ENCODE measurements around the gene CLDN14.

CLDN14 gene

DNA sequence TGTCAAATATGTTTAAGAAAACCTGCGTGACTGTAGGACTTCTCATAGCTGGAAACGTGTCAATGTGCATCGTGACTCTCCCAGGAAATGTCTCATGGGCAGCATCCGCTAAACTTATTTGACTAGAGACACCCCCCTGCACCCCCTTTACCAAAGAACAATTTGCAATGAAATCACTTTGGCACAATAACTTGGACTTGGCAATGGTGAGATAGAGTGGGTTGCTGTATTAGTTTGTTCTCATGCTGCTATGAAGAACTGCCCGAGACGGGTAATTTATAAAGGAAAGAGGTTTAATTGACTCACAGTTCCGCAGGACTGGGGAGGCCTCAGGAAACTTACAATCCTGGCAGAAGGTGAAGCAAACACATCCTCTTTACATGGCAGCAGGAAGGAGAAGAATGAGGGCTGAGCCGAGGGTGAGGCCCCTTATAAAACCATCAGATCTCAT lies 13.8 kb downstream of the CLDN14 start:
- no peak for DNase-seq

DNA sequence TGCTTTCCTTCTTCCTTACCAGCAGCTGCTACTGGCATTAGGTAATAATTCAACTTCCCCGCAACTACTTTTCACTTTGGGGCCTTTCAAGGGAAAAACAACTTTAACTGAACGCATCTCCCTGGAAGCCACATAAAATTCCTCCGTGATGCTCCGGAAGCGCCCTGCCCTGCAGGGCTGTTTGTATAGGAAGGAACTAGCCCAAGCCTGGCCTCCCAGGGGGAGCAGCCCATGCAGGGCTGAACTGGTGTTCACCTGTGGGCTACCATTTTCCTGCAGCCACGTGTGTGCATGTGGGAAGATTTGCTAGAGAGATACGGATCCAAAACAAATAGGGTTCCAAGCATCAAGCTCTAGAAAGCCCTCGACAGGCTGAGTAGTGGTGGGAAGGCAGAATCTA lies 14.4 kb downstream of the CLDN14 start:
- no peak for DNase-seq

DNA sequence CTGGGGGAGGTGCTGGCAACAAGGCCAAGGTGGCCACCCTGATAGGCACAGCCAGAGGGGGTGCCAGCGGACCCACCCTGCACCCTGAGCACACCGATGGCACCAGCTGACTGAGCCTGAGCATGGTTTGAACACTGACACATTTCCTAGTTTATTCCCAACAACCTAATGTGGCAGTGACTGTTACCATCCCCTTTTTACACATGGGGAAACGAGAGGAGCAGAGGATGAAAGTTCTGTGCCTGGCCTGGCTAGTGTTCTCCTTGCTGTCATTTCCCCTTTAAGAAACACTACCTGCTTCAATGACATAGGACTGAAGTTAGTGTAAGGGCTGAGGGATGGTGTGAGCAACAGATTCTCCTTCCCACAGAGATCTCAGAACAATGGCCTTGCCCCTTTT lies 15.3 kb downstream of the CLDN14 start:
- DNase-seq: no peak

DNA sequence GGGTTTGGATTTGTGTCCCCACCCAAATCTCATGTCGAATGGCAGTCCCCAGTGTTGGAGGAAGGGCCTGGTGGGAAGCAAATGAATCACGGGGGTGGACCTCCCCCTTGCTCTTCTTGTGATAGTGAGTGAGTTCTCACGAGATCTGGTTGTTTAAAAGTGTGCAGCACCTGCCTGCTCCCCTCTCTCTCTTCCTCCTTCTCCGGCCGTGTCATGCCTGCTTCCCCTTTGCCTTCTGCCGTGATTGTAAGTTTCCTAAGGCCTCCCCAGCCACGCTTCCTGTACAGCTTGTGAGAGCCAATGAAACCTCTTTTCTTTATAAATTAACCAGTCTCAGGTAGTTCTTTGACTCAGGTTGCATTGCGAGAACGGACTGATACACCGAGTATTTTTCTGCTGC lies 15.9 kb downstream of the CLDN14 start:
- no peak for DNase-seq

DNA sequence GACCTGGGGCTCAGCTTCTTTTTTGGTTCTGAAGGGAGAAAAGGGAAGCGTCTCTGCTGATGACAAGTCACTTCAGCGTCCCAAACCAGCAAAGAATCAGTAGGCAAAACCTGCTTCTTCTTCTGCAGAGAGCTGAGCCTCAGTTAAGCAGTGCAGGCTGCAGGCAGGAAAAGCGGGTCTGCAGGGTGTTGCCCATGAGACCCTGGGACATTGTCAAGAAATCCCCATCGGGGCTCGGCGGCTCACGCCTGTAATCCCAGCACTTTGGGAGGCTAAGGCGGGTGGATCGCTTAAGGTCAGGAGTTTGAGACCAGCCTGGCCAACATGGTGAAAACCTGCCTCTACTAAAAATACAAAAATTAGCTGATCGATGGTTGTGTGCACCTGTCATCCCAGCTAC lies 16.7 kb downstream of the CLDN14 start:
- DNase-seq: no peak

DNA sequence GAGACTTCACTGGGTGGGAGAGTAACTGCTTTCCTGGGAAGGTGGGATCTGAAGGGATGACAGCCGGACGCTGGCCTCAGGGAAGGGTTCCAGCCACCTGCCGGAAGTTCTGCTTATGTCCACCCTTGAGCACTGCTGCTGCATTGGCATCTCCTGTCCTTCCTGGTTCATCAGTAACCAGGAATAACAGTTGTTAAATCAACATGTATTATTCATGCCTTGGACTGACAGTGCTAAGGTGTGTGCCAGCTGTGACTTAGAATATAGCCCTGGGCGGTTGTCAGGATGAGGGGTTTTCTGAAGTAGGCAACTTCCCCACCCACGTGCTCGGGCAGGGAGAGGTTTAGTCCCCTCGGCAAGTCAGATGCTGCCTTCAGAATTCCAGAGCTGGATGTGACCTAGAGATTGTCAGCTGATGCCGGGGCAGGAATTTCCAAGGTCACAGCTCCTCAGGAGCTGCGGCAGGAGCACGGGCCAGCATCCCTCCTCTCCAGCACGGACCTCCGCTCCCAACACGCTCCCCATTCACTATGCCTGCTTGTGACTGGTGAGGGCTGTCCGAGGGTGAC lies 17.9 kb downstream of the CLDN14 start:
- no peak for DNase-seq

DNA sequence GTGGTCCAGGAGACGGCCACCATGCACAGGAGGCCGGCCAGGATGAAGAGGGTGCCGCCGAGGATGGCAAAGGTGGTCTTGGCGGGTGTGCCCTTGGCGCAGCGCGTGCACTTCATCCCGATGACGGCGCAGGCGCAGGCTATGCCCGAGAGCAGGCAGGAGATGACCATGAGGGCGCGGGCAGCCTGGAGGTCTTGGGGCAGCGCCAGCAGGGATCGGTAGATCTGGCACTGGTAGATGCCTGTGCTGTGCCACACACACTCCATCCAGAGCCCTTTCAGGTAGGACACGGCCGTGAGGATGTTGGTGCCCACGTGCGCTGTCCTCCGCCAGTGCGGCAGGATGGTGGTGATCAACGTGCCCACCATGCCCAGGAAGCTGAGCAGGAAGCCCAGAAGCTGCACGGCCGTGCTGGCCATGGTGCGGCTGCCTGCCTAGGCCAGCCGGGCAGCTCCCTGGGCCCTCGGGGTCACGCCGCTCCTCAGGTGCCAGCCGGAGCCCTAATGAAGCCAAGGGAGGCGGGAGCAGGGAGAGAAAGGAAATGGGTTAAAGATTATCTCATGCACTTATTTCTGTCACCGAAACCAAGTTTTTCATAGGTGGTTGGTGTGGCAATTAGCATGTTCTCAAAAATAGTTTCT lies 18.5 kb downstream of the CLDN14 start:
- no peak for DNase-seq

DNA sequence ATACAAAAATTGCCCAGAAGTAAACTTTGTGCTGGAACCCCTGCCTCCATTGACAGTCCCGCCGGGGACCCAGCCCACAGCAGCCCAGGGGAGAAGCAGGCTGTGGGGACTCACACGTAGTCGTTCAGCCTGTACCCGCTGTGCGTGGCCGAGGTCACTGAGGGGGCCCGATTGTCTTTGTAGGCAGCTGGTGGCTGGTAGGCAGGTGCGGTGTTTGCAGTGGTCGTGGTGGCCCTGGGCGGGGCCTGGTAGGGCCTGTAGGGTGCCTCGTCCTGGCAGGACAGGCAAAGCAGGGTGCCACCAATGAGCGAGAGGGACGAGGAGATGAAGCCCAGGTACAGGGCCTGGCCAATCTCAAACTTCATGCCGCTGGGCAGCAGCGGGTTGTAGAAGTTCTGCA lies 19.1 kb downstream of the CLDN14 start:
- DNase-seq: no peak

DNA sequence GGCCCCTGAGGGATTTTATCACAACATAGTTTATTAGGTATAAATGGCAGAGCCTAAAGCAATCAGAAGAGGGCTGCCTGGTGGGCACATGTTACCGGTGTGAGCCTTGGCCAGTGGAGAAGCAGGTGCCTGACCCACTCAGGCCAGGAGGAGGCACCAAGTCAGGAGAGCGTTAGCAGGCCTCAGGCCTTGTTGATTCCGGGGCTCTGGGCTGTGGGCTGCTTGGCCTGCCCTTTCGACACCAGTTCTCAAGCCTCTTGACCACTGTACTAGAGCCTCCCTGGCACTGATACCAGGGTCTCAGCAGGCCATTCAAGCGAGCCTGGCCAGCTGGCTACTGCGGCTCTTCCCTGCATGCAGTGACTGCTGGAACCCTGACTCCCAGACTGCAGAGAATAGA lies 20.8 kb downstream of the CLDN14 start:
- DNase-seq: no peak

DNA sequence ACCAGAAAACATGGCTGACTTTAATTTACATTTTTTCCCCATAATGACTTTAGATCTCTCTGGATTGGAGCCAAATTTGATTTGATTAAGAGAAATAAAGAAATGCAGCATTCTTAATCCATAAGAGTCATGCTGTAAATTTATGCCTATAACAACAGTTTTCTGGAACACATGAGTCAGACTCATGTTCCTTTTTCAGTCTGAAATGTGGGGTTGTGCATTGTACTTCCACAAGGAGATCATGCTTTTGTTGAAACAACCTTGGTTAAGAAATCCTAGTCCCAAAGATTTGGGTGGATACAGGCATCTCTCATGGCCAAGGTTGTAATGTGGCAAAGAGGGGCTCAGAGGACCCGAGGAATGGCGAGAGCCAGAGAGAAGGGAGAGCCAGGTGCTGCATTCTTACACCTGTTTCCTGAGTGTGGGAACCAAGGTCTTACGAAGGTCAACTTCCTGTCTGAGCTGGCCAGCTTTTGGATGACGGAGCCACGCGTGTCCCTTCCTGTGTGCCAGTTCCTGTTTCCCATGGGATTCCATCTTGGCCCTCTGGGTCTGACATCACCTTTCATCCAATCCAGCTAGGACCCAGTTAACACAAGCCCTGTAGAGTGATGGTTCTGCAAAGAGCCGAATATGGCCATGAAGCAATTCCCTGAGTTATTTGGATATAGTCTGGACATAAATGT lies 23.1 kb downstream of the CLDN14 start:
- DNase-seq: no peak

DNA sequence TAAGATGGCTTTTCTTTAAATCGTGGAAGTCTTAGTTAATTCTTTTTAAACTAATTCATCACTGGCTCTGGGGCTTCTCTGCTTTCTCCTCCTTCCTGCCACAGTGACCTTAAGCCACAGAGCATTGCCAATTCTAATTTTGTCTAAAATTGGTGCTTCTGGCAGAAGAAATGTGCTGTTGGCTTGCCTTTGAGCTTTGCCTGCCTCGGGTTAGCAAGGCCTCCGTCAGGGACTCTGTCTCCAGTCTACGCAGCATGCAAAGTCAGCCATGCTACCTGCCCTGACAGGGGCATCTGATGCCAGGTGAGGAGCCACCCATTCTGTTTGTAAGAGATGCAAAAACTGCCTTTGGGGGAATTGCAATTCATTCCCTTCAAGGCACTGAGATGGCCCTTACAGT lies 25.2 kb downstream of the CLDN14 start:
- no peak for DNase-seq

DNA sequence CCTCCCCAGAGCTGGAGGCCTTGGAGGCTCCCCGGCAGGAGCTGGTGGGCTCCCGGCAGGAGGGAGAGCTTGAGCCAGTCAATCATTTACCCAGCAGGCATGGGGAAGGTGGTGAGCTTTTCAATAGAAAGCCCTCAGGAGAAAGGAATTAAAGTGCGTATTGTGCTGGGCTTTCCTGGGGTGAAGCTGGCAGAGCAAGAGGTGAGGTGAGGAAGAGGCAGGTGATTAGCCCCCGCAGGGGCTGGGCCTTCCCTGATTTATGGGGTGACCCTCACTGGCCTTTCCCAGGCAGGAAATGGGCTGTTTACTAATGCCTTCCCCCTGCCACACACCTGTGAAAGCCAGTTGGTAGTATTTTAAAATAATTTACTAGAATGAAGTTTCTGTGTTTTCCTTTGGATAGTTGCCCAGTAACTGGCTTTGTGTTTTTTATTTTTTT lies 25.8 kb downstream of the CLDN14 start:
- no peak for DNase-seq

DNA sequence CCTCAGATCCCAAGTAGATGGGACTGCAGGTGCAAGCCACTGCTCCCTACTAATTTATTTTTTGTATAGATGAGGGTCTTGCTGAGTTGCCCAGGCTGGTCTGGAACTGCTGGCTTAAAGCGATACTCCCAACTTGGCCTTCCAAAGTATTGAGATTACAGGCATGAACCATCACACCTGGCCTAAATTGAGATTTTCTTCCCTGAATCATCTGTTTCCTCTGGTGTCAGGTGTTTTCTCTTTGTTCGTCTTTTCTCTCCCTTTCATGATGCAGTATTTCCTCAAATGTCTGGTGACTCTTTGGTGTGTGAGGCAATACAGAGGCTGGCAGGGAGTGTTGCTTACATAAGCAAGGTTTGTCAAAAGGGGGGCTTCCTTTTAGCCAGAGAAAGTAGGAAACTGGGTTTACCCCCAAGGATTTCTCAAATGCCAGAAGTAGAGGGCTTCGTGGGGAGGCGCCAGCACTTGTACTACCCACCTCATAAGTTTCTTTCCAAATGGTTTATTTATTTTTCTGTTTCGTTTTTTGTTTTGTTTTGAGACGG lies 27.6 kb downstream of the CLDN14 start:
- no peak for DNase-seq

DNA sequence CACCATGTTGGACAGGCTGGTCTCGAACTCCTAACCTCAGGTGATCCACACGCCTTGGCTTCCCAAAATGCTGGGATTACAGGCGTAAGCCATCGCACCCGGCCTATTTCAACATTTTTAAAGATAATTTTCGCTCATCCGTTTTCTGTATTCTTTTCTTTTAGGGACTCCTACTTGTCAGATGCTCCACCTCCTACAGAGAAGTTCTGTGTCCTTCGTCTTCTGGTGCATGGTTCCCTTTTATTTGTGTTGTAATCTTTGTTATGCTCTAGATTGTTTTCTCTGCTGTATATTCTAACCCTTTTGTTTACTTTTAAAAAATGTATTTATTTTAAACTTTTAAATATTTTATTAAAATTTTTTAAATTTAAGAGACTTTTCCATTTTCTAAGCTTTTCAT lies 28.4 kb downstream of the CLDN14 start:
- DNase-seq: no peak

DNA sequence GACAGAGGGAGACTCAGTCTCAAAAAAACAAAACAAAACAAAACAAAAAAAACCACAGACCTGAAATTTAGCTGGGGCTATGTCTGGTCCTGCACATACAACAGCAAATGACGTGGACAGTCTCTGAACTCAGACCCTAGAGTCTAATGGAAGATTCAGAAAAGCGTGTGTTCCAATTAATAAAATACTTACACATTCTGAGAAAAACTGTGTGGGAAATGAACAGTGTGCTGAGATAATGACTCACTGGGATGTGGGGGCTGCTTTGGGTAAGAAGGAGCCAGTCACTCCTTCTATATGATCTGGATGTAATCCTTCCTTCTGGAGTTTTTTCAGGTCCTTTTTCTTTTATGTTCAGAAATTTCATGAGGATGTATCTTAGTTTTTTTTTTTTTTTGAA lies 29.4 kb downstream of the CLDN14 start:
- DNase-seq: no peak

DNA sequence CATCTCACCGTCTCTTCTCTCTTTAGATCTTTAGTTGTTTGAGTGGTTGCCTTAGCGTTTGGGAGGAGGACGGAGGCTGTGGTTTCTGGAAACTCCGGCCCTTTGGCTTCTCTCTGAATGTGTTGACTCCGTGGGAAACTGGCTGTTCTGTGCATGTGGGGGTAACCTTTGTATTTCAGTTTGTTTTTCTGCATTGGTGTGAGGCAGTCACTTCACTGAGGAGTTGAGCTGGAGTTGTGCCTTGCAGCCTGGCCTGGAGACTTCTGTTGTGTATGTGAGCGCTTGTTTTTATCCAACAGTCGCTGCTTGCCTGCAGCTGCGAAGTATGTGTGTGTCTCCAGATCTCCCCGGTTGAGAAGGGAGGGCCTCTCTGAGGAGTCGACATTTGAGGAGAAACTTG lies 33.6 kb downstream of the CLDN14 start:
- no peak for DNase-seq

DNA sequence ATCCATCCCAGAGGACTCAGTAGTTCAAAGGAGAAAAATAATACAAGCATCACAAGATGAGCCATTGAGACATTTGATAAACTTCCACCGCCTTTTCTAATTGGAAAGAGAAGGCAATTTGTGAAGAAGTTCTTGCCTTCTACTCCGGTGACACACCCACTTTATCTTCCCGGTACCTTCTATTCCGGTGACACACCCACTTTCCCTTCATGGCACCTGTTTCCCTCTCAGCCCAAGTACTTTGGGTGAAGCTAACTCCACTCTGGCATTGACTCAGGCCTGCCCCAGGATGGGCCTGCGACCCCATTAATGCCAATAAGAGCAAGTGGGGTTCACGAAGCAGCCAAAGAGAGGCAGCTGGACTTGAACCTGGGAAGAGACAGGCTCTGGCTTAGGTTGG lies 38.2 kb downstream of the CLDN14 start:
- no peak for DNase-seq

DNA sequence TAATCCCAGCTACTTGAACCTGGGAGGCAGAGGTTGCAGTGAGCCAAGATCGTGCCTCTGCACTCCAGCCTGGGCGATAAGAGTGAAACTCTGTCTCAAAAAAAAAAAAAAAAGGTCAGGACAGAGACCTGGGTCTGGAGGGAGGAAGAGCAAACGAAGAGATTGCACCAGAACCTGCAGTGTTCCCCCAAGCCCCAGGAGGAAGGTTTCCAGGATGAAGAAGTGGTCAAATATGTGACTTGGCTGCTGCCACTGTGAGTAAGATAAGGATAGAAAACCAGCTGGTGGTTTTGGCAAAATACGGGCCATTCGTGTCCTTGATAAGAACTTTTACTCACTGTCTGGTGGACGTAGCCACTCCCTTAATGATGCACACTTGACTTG lies 42.2 kb downstream of the CLDN14 start:
- peak; percentile 95 for DNase-seq

DNA sequence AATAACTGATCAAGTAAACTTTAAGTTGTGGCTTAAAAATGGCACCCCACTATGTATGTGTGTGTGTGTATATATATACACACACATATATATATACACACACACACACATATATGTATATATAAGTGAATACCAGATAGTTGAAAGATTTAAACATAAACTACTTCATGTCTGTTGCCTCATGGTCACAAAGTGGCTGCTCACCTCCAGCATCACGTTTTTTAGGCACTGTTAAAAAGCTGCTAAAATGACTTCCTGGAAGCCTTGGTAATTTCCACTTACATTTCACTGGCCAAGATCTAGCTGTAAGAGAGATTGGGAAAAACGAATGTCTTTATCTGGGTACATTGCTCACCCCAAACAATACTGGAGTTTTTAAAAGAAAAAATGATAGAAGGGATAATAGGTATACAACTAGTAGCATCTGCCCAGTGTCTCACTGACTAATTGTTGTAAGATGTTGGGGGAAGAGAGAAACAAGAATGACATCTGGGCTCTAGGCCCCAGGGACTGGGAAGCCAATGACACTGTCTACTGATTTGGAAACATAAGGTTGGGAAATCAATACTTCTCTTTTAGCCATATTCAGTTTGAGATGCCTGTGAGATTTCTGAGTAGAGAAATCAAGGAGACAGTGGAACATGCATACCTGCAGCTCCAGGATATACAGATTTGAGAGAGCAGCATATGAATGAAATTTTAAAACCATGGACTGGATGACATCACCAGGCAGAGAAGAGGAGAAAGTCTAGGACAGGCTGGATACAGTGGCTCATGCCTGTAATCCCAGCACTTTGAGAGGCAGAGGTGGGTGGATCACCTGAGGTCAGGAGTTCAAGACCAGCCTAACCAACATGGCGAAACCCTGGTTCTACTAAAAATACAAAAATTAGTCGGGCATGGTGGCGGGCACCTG lies 42.8 kb downstream of the CLDN14 start:
- peak; percentile 39 for DNase-seq

DNA sequence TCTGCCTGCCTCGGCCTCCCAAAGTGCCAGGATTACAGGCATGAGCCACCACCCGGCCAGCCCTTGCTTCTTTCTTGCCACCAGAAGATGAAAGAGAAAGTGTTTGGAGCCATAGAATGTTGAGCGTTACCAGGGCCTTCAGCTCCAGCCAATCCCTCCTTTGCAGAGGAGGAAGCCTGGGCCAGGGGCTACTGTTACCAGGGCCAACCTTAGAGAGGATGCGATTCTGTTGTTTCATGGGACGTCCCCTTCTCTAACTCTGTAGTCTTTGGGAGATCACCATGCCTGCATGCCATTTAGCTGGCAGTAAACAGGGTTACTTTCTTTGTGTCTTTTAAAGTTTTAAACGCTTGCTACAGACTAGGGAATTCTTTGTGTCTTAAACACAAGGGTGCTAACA lies 45.8 kb downstream of the CLDN14 start:
- no peak for DNase-seq

DNA sequence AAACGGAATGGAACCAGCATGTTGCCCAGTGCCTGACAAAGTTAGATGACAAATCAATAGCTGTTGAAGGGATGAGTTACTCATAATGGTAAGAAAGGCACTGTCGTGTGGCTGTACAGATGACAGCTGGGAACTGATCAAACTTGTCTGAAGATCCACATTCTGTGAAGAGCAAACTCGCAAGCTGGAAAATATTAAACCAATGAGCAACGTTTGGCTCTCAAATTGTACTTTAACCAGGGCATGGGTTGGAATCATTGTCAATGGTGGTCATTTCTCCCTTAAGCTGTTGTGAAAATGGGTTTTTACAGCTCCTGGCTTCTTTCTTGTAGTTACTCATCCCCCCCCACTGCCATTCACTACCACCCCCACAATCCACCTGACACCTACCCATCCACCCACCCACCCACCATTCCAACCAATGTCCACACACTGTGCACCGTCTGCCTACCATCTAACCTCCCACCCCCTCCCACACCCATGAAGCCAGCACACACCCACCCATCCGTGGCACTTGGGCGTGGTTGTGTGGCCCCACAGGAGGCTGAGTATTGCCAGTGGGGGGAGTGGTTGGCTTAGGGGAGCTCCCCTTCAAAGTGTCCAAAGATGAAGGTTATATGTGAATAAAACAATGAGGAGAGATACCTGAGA lies 46.7 kb downstream of the CLDN14 start:
- no peak for DNase-seq

DNA sequence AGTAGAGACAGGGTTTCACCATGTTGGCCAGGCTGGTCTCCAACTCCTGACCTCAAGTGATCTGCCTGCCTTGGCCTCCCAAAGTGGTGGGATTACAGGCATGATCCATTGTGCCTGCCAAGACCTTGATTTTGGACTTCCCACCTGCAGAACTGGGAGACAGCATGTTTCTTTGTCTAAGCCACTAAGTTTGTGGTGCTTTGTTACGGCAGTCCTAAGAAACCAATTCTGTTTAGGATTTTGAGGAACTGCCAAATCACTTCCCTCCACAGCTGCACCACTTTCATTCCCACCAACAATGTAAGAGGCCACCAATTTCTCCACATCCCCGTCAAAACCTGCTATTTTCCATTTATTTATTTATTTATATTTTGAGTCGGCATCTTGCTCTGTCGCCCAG lies 48.7 kb downstream of the CLDN14 start:
- DNase-seq: no peak

DNA sequence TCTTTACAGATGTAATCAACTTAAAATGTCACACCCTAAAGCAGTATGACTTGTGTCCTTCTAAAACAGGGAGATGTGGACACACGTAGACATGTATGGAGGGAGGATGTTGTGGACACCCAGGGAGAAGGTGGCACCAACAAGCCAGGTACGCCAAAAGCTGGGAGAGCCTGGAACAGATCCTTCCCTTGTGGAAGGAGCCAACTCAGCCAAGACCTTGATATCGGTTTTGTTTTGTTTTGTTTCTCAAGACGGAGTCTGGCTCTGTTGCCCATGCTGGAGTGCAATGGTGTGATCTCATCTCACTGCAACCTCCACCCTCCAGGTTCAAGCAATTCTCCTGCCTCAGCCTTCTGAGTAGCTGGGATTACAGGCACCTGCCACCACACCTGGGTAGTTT lies 49.1 kb downstream of the CLDN14 start:
- no peak for DNase-seq

All from hematopoietic multipotent progenitor cell treated with erythropoietin and hydrocortisone succinate and interleukin-3 and kit ligand, for 6 days (in vitro differentiated cells).